ENCODE results near the gene GABRE.

The GABRE gene

DNA sequence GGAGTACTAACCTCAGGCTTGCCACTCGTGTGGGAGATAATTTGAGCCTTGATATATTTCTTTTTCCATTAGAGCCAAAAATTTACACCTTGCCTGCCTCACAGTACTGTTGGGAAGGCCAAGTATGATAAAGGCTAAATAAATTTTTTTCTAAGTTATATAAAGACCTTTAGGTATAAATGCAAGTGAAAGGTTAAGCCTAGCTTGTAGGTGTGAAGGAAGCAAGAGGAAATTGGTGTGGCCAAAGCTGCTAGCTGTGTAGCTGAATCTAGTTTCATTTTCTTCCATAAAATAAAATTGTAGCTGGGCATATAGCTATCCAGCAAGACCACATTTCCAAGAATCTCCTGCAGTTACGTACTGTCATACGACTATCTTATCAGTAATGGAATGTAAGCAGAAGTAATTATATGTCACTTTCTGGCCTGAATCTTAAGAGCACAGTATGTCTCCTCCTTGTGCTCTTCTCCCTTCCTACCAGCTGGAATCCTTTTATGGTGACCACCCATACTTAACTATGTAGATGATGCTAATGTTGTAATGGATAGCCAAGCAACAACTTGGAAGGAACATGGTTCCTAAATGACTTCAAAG lies 14.3 kb upstream of the GABRE start:
- DNase-seq: no peak

GRCh38 chrX:151987108-151987507 lies 12.6 kb upstream of the GABRE start:
- H3K9me2 ChIP-seq (replicated peaks; ENCODE audit: insufficient read depth, low read length): no peaks in the 10 kb centered on the region
- TF ChIP-seq CTCF (IDR thresholded peaks at IDR 0.05; ENCODE audit: low read length) (no peak), EZH2 (optimal IDR thresholded peaks at IDR 0.05; ENCODE audit: low read depth, low read length) (no peak), EZH2phosphoT487 (IDR thresholded peaks at IDR 0.05; ENCODE audit: low read length) (no peak)

More for the DNA sequence above, 14.3 kb upstream of the GABRE start:
- H3K79me2 ChIP-seq (ENCODE audit: low read length): no peaks in the 10 kb centered on the region
- no peaks in the 10 kb centered on the region for H3K36me3 ChIP-seq (replicated peaks; ENCODE audit: insufficient read depth, low read length)
- H2AFZ ChIP-seq (ENCODE audit: low read length): no peak overlapping the region
- H3K4me2 ChIP-seq (ENCODE audit: low read depth, low read length): no peak overlapping the region
- H3K4me3 ChIP-seq (ENCODE audit: low read length): no peak overlapping the region
- H3K27ac ChIP-seq (ENCODE audit: low read length): no peak overlapping the region
- H3K4me1 ChIP-seq (ENCODE audit: low read length): no peaks in the 10 kb centered on the region
- no peak for TF ChIP-seq EZH2phosphoT487 (IDR thresholded peaks at IDR 0.05; ENCODE audit: low read length)
- no peak for TF ChIP-seq CTCF (IDR thresholded peaks at IDR 0.05; ENCODE audit: low read length)
- no peak for TF ChIP-seq EZH2 (optimal IDR thresholded peaks at IDR 0.05; ENCODE audit: low read depth, low read length)
- H3K9me3 ChIP-seq (replicated peaks; ENCODE audit: insufficient read depth, low read length): no peaks in the 10 kb centered on the region
- no peaks in the 10 kb centered on the region for H3F3A ChIP-seq (ENCODE audit: insufficient read depth, low read length)
- H3K9ac ChIP-seq (ENCODE audit: low read length): no peak overlapping the region
- no peaks in the 10 kb centered on the region for H4K20me1 ChIP-seq (ENCODE audit: insufficient read depth, low read length)
- H3K27me3 ChIP-seq (replicated peaks; ENCODE audit: insufficient read depth, low read length): no peaks in the 10 kb centered on the region
- H3K9me2 ChIP-seq (replicated peaks; ENCODE audit: insufficient read depth, low read length): no peaks in the 10 kb centered on the region

DNA sequence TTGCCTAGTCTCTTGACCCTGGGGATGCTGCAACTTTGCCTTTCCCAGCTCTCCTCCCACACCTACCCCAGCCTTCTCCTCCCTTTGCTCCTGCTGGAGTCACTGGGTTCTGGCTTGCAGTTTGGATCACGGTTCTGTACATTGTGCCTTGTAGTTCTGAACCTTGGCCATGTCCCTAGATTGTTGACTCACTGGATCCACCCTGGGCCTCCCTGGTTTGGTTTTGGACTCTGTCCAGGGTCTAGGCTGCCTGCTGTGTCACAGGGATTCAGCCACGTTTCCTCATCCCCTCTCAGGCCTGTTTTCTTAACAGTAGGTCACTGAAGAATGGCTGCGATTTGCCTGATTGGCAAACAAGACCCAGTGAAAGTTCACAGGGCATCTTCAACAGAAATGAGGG lies 11.5 kb upstream of the GABRE start:
- Histone ChIP-seq H2AFZ (ENCODE audit: low read length) (no peak overlapping the region), H3K4me3 (ENCODE audit: low read length) (no peak overlapping the region), H3K9me2 (replicated peaks; ENCODE audit: insufficient read depth, low read length) (no peaks in the 10 kb centered on the region), H3K27ac (ENCODE audit: low read length) (no peak overlapping the region), H3F3A (ENCODE audit: insufficient read depth, low read length) (no peaks in the 10 kb centered on the region), H3K9ac (ENCODE audit: low read length) (no peak overlapping the region), H4K20me1 (ENCODE audit: insufficient read depth, low read length) (no peaks in the 10 kb centered on the region), H3K36me3 (replicated peaks; ENCODE audit: insufficient read depth, low read length) (no peaks in the 10 kb centered on the region), H3K27me3 (replicated peaks; ENCODE audit: insufficient read depth, low read length) (no peaks in the 10 kb centered on the region), H3K4me1 (ENCODE audit: low read length) (no peaks in the 10 kb centered on the region), H3K4me2 (ENCODE audit: low read depth, low read length) (no peak overlapping the region), H3K79me2 (ENCODE audit: low read length) (no peaks in the 10 kb centered on the region), H3K9me3 (replicated peaks; ENCODE audit: insufficient read depth, low read length) (no peaks in the 10 kb centered on the region)
- no peak for TF ChIP-seq CTCF (IDR thresholded peaks at IDR 0.05; ENCODE audit: low read length)
- no peak for TF ChIP-seq EZH2 (optimal IDR thresholded peaks at IDR 0.05; ENCODE audit: low read depth, low read length)
- no peak for TF ChIP-seq EZH2phosphoT487 (IDR thresholded peaks at IDR 0.05; ENCODE audit: low read length)
- DNase-seq: no peak

More at GRCh38 chrX:151987108-151987507, 12.6 kb upstream of the GABRE start:
- H3K27me3 ChIP-seq (replicated peaks; ENCODE audit: insufficient read depth, low read length): no peaks in the 10 kb centered on the region
- H3F3A ChIP-seq (ENCODE audit: insufficient read depth, low read length): no peaks in the 10 kb centered on the region
- no peaks in the 10 kb centered on the region for H3K79me2 ChIP-seq (ENCODE audit: low read length)
- H3K4me2 ChIP-seq (ENCODE audit: low read depth, low read length): no peak overlapping the region
- no peak overlapping the region for H3K27ac ChIP-seq (ENCODE audit: low read length)
- H3K9ac ChIP-seq (ENCODE audit: low read length): no peak overlapping the region
- H3K36me3 ChIP-seq (replicated peaks; ENCODE audit: insufficient read depth, low read length): no peaks in the 10 kb centered on the region
- H3K9me3 ChIP-seq (replicated peaks; ENCODE audit: insufficient read depth, low read length): no peaks in the 10 kb centered on the region
- no peaks in the 10 kb centered on the region for H3K4me1 ChIP-seq (ENCODE audit: low read length)
- no peak overlapping the region for H2AFZ ChIP-seq (ENCODE audit: low read length)
- no peaks in the 10 kb centered on the region for H4K20me1 ChIP-seq (ENCODE audit: insufficient read depth, low read length)
- H3K4me3 ChIP-seq (ENCODE audit: low read length): no peak overlapping the region
- DNase-seq: no peak
